GM23338 (cell line): ENCODE measurements around the gene RAB15.

Experiments used
- EZH2 ChIP-seq: fragments of 200-600 bp; sonication (generic); IDR thresholded peaks from one replicate; pipeline ENCODE4 v1.8.0; 2017; ENCODE audit warnings: antibody characterized with exemption, mild to moderate bottlenecking, low read depth; ENCODE audit not compliant: unreplicated experiment
- NANOG ChIP-seq: IDR thresholded peaks from 2 replicates; pipeline ENCODE4 v1.6.1; 2016; ENCODE audit warnings: antibody characterized with exemption, borderline replicate concordance
- POLR2AphosphoS5 ChIP-seq: IDR thresholded peaks from 2 replicates; pipeline ENCODE4 v1.6.1; 2016; ENCODE audit warnings: antibody characterized with exemption, low read depth
- TF ChIP-seq, protein P1 (sequence below), 2 experiments: fragments of 200-600 bp in 1 of 2; sonication (generic) in 1 of 2; conservative IDR thresholded peaks; 2 replicates each; pipeline versions ENCODE4 v1.5.1 to v1.6.1; 2016 to 2017; ENCODE audit warnings: antibody characterized with exemption in 2 of 2, low read depth in 2 of 2, mild to moderate bottlenecking in 2 of 2, moderate library complexity in 1 of 2
- TF ChIP-seq, protein P2 (sequence below): IDR thresholded peaks from one replicate; pipeline ENCODE4 v1.6.1; 2018; ENCODE audit warnings: antibody characterized with exemption; ENCODE audit not compliant: unreplicated experiment

DNA sequence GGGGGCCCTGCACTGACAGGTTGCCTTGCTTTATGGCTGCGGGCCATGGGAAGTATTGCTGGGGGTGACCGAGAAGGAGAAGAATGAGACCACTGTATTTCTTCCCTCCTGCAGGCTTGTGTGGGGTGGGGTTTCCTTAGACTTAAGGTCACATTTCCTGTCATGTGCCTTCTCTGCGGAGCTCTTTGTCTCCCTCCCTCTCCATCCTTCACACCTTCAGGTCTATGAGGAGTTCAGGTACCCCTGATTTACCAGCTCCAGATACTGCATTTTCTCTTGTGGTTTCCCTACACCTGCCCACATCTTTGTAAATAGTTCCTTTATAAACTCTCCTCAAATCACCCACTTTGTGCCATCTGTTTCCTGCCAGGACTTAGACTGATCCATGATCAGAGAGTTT is 18.2 kb upstream of the RAB15 start:
- TF ChIP-seq POLR2AphosphoS5 (no peak), EZH2 (no peak), NANOG (no peak)
- TF ChIP-seq, protein P1, sequence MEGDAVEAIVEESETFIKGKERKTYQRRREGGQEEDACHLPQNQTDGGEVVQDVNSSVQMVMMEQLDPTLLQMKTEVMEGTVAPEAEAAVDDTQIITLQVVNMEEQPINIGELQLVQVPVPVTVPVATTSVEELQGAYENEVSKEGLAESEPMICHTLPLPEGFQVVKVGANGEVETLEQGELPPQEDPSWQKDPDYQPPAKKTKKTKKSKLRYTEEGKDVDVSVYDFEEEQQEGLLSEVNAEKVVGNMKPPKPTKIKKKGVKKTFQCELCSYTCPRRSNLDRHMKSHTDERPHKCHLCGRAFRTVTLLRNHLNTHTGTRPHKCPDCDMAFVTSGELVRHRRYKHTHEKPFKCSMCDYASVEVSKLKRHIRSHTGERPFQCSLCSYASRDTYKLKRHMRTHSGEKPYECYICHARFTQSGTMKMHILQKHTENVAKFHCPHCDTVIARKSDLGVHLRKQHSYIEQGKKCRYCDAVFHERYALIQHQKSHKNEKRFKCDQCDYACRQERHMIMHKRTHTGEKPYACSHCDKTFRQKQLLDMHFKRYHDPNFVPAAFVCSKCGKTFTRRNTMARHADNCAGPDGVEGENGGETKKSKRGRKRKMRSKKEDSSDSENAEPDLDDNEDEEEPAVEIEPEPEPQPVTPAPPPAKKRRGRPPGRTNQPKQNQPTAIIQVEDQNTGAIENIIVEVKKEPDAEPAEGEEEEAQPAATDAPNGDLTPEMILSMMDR (conservative IDR thresholded peaks at IDR 0.05; ENCODE audit: low read depth in 2 of 2) = no peak
- TF ChIP-seq, protein P2, sequence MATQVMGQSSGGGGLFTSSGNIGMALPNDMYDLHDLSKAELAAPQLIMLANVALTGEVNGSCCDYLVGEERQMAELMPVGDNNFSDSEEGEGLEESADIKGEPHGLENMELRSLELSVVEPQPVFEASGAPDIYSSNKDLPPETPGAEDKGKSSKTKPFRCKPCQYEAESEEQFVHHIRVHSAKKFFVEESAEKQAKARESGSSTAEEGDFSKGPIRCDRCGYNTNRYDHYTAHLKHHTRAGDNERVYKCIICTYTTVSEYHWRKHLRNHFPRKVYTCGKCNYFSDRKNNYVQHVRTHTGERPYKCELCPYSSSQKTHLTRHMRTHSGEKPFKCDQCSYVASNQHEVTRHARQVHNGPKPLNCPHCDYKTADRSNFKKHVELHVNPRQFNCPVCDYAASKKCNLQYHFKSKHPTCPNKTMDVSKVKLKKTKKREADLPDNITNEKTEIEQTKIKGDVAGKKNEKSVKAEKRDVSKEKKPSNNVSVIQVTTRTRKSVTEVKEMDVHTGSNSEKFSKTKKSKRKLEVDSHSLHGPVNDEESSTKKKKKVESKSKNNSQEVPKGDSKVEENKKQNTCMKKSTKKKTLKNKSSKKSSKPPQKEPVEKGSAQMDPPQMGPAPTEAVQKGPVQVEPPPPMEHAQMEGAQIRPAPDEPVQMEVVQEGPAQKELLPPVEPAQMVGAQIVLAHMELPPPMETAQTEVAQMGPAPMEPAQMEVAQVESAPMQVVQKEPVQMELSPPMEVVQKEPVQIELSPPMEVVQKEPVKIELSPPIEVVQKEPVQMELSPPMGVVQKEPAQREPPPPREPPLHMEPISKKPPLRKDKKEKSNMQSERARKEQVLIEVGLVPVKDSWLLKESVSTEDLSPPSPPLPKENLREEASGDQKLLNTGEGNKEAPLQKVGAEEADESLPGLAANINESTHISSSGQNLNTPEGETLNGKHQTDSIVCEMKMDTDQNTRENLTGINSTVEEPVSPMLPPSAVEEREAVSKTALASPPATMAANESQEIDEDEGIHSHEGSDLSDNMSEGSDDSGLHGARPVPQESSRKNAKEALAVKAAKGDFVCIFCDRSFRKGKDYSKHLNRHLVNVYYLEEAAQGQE = no peak
